ENCODE results near the gene CST5. TPM values are rescaled to one million over a fixed set of nuclear protein-coding genes. Genes with fewer than 3 reads are reported as not detected.
"Not testable (repeated sequence)": the region's sequence is repeated elsewhere in the genome, so short reads cannot be mapped to it uniquely, and the experiment has no call there.

The CST5 gene
- total and polyA plus RNA-seq, 9 donors, result not detected

DNA sequence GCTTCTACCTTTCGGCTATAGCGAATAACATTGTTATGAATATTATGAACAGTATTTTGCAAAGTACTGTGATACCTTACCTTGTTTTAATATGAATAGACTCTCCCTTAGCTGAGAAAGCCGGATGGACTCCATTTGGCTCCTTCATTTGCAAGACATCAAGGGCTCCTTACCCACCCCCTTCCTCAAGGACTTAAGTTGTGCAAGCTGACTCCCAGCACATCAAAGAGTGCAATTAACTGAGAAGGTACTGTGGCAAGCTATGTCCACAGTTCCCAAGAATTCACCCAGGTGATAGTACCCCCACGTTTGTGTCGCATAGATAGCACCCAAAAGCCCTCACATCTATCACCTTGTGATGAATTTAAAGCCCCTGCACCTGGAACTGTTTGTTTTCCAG lies 11.2 kb downstream of the CST5 start:
- Histone ChIP-seq H3K4me1 (ENCODE audit: insufficient read depth) (no peaks in the 10 kb centered on the region), H3K27ac (no peak overlapping the region), H3K4me3 (no peak overlapping the region), H3K9me3 (no peaks in the 10 kb centered on the region), H3K27me3 (no peaks in the 10 kb centered on the region), H3K36me3 (no peaks in the 10 kb centered on the region)
- intact Hi-C loops (cut with DNase I), result no loop called here
- no peak for DNase-seq
- WGBS, 3 donors, result 33 to 38% (median 36%) methylated on average over 5 of the region's 5 CpGs
- TF ChIP-seq CTCF (IDR thresholded peaks at IDR 0.05) (no peak), POLR2A (IDR thresholded peaks at IDR 0.05) (no peak), EP300 (IDR thresholded peaks at IDR 0.05) (no peak)

GRCh38 chr20:23867152-23867776 lies 12.3 kb downstream of the CST5 start:
- intact Hi-C loops (cut with DNase I), result no loop called here
- no peaks in the 10 kb centered on the region for H3K9me3 ChIP-seq
- DNase-seq, result no peak
- WGBS, 3 donors, result 50 to 56% (median 53%) methylated on average over 9 of the region's 9 CpGs
- H3K4me1 ChIP-seq (ENCODE audit: insufficient read depth), result no peaks in the 10 kb centered on the region
- TF ChIP-seq POLR2A (IDR thresholded peaks at IDR 0.05), result no peak
- no peak for TF ChIP-seq CTCF (IDR thresholded peaks at IDR 0.05)
- TF ChIP-seq EP300 (IDR thresholded peaks at IDR 0.05), result no peak
- H3K4me3 ChIP-seq, result no peak overlapping the region
- H3K27me3 ChIP-seq, result no peaks in the 10 kb centered on the region
- no peaks in the 10 kb centered on the region for H3K36me3 ChIP-seq
- no peak overlapping the region for H3K27ac ChIP-seq

DNA sequence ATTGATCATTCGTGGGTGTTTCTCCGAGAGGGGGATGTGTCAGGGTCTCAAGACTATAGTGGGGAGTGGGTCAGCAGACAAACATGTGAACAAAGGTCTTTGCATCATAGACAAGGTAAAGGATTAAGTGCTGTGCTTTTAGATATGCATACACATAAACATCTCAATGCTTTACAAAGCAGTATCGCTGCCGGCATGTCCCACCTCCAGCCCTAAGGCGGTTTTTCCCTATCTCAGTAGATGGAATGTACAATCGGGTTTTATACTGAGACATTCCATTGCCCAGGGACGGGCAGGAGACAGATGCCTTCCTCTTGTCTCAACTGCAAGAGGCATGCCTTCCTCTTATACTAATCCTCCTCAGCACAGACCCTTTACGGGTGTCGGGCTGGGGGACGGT lies 18.8 kb downstream of the CST5 start:
- DNase-seq; H3K4me3 ChIP-seq; H3K27me3 ChIP-seq; H3K4me1 ChIP-seq (ENCODE audit: insufficient read depth); H3K9me3 ChIP-seq; intact Hi-C loops (cut with DNase I); H3K27ac ChIP-seq; H3K36me3 ChIP-seq: not testable (repeated sequence)
- 43 to 56% (median 52%) methylated on average over 9 to 10 of the region's 10 CpGs for WGBS, 3 donors

DNA sequence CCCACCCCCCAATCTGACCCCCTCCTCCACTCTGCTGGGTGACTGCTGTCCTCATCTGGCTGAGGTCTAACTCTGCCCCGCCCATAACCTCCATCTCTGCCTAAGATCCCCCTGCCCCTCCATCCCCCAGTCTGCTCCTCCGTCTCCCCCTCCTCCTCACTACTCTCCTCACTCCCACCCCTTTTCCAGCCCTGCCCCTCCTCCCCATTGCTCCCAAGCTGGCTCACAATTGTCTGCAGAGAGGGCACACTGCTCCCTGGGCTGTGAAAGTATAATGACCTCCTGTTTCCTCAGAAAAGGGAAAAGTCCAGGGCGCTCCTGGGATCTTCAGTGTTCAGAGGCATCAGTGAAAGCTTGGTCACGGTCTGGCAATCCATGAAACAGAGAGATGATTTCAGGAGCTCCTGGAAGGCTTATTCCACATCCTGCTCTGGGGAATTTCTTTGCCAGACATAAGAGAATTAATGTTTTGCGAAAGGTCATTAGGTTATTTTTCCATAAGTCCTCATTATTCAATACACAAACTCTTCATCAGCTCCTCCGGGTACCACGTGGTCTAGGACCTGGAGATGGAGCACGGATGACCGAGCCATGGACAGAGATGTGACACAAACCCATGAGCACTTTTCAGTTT lies 21.5 kb downstream of the CST5 start:
- DNase-seq, result no peak
- no peak overlapping the region for H3K4me3 ChIP-seq
- intact Hi-C loops (cut with DNase I), result no loop called here
- no peaks in the 10 kb centered on the region for H3K36me3 ChIP-seq
- H3K27me3 ChIP-seq, result no peaks in the 10 kb centered on the region
- TF ChIP-seq POLR2A (IDR thresholded peaks at IDR 0.05) (no peak), CTCF (IDR thresholded peaks at IDR 0.05) (no peak), EP300 (IDR thresholded peaks at IDR 0.05) (no peak)
- H3K9me3 ChIP-seq, result no peaks in the 10 kb centered on the region
- WGBS, 3 donors, result 8 to 21% (median 9%) methylated on average over 8 to 9 of the region's 9 CpGs
- no peaks in the 10 kb centered on the region for H3K4me1 ChIP-seq (ENCODE audit: insufficient read depth)
- no peak overlapping the region for H3K27ac ChIP-seq

DNA sequence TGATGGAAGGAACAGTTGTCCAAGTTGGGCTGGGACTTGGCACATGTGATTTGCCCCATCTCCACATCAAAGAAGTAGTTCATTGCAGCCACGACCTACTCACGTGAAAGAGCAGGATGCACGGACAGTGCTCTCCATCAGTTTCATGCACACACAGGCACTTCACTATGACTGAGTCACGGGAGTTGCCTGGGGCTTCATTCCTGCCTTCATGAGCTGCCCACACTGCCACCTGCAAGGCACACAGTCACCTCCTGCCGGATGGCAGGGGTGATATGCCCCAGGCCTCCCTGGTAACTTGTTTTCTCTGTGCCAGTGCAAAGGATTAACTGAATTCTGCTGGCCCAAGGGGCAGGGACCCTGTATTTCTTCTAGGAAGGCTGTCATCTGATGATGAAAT lies 22.8 kb downstream of the CST5 start:
- WGBS, 3 donors, result 91 to 97% (median 96%) methylated on average over 5 of the region's 5 CpGs
- no peak for TF ChIP-seq POLR2A (IDR thresholded peaks at IDR 0.05)
- TF ChIP-seq EP300 (IDR thresholded peaks at IDR 0.05), result no peak
- no peak for TF ChIP-seq CTCF (IDR thresholded peaks at IDR 0.05)
- H3K27ac ChIP-seq, result no peak overlapping the region
- DNase-seq, result no peak
- H3K36me3 ChIP-seq, result no peaks in the 10 kb centered on the region
- no peaks in the 10 kb centered on the region for H3K9me3 ChIP-seq
- H3K4me1 ChIP-seq (ENCODE audit: insufficient read depth), result no peaks in the 10 kb centered on the region
- no peak overlapping the region for H3K4me3 ChIP-seq
- intact Hi-C loops (cut with DNase I), result no loop called here
- no peaks in the 10 kb centered on the region for H3K27me3 ChIP-seq

Data from ovary (tissue), 9 donors.